Measurements from ENCODE around the gene CASP10. TPM values are rescaled to one million over a fixed set of nuclear protein-coding genes. Genes with fewer than 3 reads are reported as not detected.
"Not testable (repeated sequence)": the region's sequence is repeated elsewhere in the genome, so short reads cannot be mapped to it uniquely, and the experiment has no call there.

Gene CASP10, protein sequence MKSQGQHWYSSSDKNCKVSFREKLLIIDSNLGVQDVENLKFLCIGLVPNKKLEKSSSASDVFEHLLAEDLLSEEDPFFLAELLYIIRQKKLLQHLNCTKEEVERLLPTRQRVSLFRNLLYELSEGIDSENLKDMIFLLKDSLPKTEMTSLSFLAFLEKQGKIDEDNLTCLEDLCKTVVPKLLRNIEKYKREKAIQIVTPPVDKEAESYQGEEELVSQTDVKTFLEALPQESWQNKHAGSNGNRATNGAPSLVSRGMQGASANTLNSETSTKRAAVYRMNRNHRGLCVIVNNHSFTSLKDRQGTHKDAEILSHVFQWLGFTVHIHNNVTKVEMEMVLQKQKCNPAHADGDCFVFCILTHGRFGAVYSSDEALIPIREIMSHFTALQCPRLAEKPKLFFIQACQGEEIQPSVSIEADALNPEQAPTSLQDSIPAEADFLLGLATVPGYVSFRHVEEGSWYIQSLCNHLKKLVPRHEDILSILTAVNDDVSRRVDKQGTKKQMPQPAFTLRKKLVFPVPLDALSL
- polyA plus RNA-seq (ENCODE audit: insufficient read length in 3 of 3) = 1 to 10 TPM; 7.2 to 8.0 (median 8.0) TPM

GRCh38 chr2:201182650-201183364 is at the start of gene CASP10:
CASP10 (plus strand) TSS chr2:201183141; CDS start chr2:201185778, 2,637 bp downstream.
- no peak for DNase-seq (ENCODE audit: low read depth in 3 of 3, low spot score in 2 of 3)

GRCh38 chr2:201135386-201135785 is 47.6 kb upstream of the CASP10 start:
- DNase-seq (ENCODE audit: low read depth in 3 of 3, low spot score in 2 of 3) = no peak

DNA sequence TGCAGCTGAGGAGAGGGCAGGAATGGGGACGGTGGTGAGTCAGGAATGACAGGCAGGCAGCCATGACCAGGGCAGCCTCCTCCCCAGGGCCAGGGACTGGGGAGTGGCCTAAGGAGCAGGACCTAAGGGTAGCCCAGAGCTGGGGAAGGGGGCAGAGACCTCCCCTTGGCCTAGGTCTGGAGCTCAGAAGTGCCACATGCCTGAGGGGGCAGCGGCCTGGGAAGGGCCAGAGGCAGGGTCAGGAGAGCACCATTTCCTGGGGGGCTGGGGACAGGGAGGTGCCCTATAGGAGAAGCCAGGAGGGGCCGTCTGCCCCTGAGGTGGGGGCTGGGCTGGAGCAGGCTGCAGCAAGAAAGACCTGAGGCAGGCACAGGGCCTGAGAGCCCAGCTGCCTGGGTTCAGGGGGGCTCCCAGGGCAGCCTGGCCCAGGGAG is 46.0 kb upstream of the CASP10 start:
- DNase-seq (ENCODE audit: low read depth in 3 of 3, low spot score in 2 of 3) = no peak

GRCh38 chr2:201137505-201138400 is 45.2 kb upstream of the CASP10 start:
- DNase-seq (ENCODE audit: low read depth in 3 of 3, low spot score in 2 of 3) = no peak

DNA sequence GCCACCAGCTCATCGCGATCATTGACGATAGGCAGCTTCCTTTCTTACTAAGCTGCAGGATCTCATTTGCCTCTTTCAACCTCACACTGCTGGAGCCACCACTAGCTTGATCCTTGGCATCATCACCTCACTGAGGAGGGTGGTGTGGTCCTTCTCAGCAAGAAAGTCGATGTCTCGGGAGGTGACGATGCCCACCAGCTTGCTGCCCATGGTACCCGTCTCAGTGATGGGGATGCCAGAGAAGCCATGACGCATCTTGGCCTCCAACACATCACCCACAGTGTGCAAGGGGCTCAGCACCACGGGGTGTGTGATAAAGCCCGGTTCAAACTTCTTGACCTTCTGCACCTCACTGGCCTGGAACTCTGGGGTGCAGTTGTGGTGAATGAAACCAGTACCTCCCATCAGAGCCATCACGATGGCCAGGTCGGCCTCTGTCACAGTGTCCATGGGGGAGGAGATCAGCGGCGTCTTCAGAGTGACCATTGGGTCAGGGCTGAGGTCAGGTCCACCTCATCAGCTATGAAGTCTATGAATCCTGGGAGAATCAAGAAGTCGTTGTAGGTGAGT is 44.5 kb upstream of the CASP10 start:
- DNase-seq (ENCODE audit: low read depth in 3 of 3, low spot score in 2 of 3) = no peak

- not testable (repeated sequence) for DNase-seq (ENCODE audit: low read depth in 3 of 3, low spot score in 2 of 3)
Observed at GRCh38 chr2:201138986-201139781, 43.8 kb upstream of the CASP10 start.

- DNase-seq (ENCODE audit: low read depth in 3 of 3, low spot score in 2 of 3) = no peak
Observed at GRCh38 chr2:201139836-201140604, 42.9 kb upstream of the CASP10 start.

DNA sequence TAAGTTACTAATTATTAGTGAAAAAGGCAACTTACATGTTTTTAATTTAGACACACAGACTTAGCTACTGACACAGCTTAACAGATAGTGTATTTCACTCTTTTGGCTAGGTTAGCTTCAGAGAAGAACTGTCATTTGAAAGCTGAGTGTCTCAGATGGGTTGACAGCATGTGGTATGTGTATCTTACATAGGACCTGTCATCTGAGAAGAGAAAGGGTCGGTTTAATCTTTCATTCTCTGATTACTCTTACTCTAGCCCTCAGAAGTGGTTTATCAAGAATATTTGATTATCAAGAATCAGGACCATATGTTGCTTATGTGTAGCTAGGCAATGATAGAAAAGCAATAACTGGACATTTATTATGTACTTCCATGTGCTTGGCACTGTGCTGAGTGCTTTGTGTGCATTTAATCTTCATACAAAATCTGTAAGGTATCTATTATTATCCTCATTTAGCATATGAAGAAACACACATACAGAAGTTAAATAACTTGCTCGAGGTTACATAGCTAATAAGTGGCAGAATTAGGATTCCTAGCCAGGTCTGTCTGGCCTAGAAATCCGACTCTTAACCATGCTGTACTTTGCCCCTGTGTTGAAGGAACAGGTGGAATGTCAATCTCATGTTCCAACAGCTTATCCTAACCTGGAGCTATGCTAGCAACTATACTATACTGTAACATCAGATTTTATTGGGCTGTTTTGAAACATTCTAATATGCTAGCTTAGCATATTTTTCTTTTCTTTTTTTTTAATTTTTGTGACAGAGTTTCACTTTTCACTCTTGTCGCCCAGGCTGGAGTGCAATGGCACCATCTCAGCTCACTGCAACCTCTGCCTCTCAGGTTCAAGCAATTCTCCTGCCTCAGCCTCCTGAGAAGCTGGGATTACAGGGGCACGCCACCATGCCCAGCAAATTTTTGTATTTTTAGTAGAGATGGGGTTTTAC is 38.6 kb upstream of the CASP10 start:
- DNase-seq (ENCODE audit: low read depth in 3 of 3, low spot score in 2 of 3) = no peak

- DNase-seq (ENCODE audit: low read depth in 3 of 3, low spot score in 2 of 3) = no peak
Observed at GRCh38 chr2:201148434-201148990, 34.4 kb upstream of the CASP10 start.

GRCh38 chr2:201149064-201149820 is 33.7 kb upstream of the CASP10 start:
- no peak for DNase-seq (ENCODE audit: low read depth in 3 of 3, low spot score in 2 of 3)

- DNase-seq (ENCODE audit: low read depth in 3 of 3, low spot score in 2 of 3) = not testable (repeated sequence)
Observed at GRCh38 chr2:201149821-201150165, 33.1 kb upstream of the CASP10 start.

GRCh38 chr2:201150454-201151020 is 32.4 kb upstream of the CASP10 start:
- no peak for DNase-seq (ENCODE audit: low read depth in 3 of 3, low spot score in 2 of 3)

DNA sequence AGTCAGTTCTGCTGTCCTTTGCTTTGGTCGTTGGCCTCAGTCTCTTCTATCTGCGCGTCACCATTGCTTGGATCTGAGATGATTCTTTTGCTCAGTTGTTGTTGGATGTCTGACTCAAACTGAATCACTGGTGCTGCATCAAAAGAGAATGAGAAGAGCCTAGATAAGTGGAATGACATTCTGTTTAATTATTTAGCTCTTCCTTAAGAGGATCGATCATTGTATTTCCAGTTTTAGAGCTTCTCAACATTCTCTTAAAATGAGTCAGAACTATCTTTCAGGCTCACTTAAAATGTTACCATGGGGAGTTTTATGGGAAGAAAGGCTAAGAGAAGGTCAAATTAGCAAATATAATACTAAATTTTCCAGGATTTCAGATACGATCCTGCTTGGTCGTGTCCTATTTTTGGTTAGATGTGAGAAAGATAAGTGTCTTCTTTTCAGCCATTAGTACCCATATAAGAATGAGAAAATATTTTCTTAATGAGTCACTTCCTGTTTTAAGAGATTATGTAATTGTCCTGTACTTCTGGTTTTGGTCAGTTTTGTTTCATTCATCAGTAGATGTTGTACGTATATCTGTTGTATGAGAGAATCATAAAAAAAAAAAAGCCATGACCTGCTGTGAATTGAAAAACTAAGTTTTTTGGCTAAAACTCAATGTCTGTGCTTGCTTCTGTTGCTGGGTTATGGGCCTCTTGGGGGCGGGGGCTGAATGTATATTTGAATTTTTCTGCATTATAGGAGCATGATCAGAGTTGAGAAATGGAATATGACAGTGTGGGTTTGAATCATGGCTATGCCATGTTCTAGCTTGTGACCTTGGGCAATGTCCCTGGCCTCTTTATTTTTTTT is 31.6 kb upstream of the CASP10 start:
- DNase-seq (ENCODE audit: low read depth in 3 of 3, low spot score in 2 of 3) = no peak

DNA sequence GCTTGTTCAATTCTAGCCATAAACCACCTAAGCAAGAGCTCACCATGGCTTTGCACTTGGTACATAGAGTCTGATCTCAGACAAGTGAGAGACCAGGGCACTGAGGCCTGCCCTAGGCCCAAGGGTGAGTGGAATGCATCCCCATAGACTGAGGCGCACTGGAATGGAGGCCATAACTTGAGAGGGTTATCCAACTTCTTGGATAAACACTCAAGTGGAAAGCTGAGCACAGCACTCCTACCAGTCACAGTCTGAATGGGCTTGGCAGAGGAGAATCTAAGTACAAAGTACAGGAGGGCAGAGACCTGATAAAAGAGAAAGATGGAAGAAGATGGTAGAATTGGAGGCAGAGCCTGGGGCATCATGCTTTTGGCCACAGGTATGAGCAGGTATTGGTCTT is 30.4 kb upstream of the CASP10 start:
- DNase-seq (ENCODE audit: low read depth in 3 of 3, low spot score in 2 of 3) = no peak
